ENCODE data around the gene PAPPA2.

DNA sequence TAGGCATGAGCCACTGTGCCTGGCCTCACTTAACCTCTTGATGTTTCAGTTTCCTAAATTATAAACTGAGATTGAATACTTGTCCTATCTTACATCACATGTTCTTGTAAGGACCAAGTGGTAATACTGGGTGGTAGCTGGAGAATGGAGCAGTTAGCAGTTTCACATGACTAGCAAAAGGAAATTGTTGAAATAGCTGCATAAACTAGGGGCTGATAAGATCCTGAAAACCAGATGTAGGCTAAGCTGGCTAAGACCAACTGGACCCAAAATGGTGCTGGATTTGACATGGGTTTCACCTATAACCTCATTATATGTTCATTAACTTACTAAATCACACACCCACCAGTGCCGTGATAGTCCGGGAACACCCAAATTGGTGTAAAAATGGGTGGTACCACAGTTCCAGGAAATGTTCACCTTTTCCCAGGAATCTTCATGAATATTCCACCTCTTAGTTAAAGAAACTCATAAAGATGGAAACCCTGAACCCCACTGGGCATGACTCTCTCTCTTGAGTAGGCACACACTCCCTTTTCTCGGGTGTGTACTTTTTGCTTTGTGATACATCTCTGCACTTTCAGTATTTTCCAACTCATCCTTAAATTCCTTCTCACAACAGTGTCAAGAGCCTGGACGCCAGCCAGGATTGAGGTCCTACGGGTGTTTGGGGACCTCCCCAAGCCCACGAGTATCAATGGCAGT, at the start of gene PAPPA2:
- no peak for TF ChIP-seq ZNF785 (tag by site-specific recombination; IDR thresholded peaks at IDR 0.05)
- no peak for TF ChIP-seq ZNF274 (IDR thresholded peaks at IDR 0.05; ENCODE audit: low read length)
- TF ChIP-seq ZNF274 (tag by site-specific recombination; IDR thresholded peaks at IDR 0.05; ENCODE audit: borderline replicate concordance): no peak
- TF ChIP-seq CTCF (tag by site-specific recombination; IDR thresholded peaks at IDR 0.05): no peak
- TF ChIP-seq, protein P1, sequence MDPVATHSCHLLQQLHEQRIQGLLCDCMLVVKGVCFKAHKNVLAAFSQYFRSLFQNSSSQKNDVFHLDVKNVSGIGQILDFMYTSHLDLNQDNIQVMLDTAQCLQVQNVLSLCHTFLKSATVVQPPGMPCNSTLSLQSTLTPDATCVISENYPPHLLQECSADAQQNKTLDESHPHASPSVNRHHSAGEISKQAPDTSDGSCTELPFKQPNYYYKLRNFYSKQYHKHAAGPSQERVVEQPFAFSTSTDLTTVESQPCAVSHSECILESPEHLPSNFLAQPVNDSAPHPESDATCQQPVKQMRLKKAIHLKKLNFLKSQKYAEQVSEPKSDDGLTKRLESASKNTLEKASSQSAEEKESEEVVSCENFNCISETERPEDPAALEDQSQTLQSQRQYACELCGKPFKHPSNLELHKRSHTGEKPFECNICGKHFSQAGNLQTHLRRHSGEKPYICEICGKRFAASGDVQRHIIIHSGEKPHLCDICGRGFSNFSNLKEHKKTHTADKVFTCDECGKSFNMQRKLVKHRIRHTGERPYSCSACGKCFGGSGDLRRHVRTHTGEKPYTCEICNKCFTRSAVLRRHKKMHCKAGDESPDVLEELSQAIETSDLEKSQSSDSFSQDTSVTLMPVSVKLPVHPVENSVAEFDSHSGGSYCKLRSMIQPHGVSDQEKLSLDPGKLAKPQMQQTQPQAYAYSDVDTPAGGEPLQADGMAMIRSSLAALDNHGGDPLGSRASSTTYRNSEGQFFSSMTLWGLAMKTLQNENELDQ (tag by site-specific recombination; IDR thresholded peaks at IDR 0.05; ENCODE audit: low read depth): no peak
